GM21737 (cell line): Measurements from ENCODE around the gene NAV1.
"Not testable (repeated sequence)": the region's sequence is repeated elsewhere in the genome, so short reads cannot be mapped to it uniquely, and the experiment has no call there.

Experiments used
- ATAC-seq: cut with Tn5 transposase; IDR thresholded peaks from one replicate; pipeline ENCODE4 v1.9.1; 2021; ENCODE audit warnings: mild to moderate bottlenecking, moderate library complexity; ENCODE audit not compliant: unreplicated experiment

NAV1 gene

DNA sequence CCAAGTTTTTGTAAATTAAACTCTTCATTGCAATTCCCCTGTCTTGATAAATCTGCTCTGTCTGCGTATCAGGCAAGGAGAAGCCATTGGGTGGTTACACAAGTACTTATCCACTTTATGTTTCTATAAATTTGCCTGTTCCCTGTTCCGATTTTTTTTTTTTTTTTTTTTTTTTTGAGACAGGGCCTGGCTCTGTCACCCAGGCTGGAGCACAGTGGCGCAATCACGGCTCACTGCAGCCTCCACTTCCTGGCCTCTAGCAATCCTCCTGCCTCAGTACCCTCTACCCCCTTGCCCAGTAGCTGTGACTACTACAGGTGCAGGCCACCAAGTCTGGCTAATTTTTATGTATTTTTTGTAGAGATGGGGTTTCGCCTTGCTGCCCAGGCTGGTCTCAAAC lies 20.9 kb upstream of the NAV1 start:
- ATAC-seq, result no peak

DNA sequence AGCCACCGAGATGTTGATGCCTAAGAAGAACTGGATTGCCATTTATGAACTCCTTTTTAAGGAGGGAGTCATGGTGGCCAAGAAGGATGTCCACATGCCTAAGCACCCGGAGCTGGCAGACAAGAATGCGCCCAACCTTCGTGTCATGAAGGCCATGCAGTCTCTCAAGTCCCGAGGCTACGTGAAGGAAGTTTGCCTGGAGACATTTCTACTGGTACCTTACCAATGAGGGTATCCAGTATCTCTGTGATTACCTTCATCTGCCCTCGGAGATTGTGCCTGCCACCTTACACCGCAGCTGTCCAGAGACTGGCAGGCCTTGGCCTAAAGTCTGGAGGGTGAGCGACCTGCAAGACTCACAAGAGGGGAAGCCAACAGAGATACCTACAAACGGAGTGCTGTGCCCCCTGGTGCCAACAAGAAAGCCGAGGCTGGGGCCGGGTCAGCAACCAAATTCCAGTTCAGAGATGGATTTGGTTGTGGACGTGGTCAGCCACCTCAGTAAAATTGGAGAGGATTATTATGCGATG lies 18.8 kb upstream of the NAV1 start:
- not testable (repeated sequence) for ATAC-seq

DNA sequence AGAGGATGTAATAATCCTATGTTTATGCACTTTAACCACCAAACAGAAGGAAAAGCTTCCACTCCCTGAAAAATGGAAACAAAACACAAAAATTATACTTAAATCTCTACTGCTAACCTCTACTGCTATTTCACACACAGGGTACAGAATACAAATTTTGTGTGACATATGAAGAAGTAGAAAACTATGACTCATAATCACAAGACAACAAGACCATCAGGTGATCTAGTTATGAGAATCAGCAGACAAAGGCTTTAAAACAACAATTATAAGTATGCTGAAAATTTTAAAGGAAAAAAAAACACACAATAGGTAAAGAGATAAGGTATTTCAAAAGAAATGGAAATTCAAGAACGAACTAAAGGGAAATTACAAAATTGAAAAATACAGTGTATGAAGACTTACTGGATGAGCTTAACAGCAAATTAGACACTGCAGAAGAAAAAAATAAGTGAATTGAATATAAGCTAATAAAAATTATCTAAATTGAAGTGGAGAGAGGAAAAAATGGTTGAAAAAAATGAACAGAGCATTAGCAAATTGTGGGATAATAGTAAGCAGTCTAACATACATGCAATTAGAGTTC lies 13.6 kb upstream of the NAV1 start:
- no peak for ATAC-seq

DNA sequence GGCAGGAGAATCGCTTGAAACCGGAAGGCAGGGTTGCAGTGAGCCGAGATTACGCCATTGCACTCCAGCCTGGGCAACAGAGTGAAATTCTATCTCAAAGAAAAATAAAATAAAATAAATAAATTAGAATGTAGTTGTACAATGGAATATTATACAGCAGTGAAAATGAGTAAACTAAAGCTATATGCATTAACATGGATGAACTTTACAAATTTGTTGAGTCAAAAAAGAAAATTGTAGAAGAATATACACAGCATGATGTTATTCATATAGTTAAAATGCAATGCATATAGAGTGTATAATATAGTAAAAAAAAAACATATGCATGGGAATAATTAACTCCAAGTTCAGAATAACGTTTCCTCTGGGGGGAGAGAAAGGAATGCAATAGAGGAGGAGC lies 11.0 kb upstream of the NAV1 start:
- ATAC-seq, result no peak

- ATAC-seq, result no peak
These were observed 10.2 kb upstream of the NAV1 start for GRCh38 chr1:201528631-201529252.

DNA sequence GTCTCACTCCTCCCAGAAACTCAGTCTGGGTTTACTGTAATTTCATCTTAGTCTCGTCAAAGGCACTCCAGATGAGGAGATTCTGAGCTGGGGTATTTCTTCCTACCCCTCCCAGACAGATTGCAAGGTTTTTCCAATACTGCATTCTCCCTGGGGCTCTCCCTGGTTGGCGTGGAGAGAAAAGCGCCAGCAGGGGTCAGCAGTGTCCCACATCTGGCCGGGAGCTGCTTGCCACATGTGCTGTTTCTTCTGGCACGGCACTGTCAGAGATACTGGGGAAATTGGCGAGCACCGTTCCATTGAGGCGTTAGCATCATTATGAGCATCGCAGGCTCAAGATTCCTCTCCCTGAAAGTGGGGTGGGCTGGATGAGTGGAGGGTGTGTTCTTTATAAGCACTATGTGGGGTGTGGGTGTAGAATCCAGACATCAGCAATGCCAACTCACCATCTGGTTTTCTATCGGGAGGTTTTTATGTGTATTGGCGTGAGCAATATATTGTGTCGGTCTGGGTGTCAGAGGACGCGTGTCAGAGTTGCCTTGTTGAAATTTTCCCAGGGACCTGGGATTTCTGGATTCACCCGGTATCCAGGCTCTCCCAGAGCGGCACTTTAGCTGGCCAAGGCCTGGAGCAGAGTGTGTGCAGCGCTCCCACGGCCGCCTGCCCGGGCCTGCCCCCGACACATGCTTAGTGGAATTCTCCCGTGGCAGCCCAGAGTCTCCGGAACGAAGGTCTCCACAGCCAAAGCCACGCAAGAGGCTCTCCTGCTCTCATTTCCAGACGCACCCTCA lies 8.0 kb upstream of the NAV1 start:
- ATAC-seq, result no peak

DNA sequence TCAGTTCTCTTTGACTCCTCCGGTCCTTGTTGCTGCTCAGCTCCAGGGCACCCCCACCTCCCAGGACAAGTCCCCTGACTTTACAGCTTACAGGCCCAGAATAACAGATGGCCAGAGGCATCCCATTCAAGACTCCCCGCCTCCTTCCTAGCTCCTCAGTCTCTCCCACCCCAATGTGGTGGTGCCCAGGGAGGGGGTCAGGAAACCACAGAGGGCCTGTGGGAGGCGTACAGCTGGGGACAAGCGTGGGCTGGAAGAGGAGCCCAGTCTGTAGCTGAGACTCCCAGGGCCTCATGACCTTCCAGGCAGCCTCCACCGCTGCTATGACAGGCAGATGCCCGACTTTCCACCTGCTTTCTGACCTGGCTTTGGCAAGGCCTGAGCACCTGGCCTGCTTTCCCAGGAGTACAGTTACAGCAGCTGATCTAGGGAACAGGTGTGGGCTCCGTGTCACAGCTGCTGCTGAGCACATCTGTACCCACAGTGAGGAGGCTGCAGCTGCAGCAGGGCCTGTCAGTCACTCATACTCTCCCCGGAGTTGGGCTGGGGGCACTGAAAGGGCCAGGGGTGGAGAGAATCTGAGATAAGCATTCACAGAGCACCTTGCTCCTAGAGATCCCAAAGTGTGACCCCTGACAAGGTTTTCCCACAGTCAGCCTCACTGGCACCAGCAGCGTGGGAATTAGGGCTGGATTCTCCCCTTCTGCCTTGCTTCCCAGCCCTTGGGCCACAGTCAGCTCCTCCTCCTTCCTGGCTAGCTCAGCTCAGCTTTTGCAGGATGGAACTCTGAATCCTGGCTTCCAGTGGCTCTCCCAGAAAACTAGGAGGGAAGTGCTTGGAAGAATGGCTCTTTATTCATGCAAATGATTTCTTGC lies 7.1 kb upstream of the NAV1 start:
- ATAC-seq, result no peak

DNA sequence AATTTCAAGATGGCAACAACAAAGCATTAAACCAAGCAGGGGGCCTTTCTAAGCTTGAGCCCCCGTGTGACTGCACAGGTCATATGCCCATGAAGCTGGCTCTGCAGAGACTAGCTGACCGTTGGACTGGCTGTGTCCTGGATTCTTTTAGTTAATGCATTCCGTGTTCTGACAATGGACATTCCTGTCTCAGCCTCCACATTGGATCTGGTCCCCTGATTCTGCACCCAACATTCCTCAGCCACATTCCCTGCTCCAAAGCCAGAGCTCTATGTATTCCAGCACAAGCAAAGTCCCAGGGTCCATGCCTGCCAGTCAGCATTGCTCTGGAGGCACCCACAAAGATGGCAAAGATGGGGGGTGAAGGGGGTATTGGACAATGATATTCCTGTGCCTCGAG lies 5.1 kb upstream of the NAV1 start:
- no peak for ATAC-seq

- no peak for ATAC-seq
These were observed 3.6 kb upstream of the NAV1 start for GRCh38 chr1:201535046-201535918.

- ATAC-seq, result no peak
These were observed 3.0 kb upstream of the NAV1 start for GRCh38 chr1:201535919-201536245.

GRCh38 chr1:201536558-201536957 lies 2.4 kb upstream of the NAV1 start:
- ATAC-seq, result no peak

DNA sequence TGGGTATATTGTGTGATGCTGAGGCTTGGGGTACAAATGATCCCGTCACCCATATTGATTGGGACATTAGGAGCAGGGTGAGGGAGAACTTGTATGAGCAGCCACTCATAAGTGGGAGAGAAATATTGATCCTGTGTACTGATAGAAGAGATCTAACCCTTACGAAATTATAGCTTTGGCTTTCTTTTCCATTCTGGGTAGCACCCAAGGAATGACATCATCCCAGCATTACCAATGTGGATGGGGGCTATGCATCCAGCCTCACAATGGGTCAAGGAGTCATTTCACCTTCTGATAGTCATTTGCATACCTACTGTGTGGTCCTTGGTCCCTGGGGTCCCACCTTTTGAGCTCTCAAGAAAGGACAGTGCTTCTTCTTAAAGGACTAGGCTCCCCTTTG lies 1.9 kb upstream of the NAV1 start:
- ATAC-seq, result no peak

GRCh38 chr1:201537467-201537866 lies 1.5 kb upstream of the NAV1 start:
- ATAC-seq, result no peak

DNA sequence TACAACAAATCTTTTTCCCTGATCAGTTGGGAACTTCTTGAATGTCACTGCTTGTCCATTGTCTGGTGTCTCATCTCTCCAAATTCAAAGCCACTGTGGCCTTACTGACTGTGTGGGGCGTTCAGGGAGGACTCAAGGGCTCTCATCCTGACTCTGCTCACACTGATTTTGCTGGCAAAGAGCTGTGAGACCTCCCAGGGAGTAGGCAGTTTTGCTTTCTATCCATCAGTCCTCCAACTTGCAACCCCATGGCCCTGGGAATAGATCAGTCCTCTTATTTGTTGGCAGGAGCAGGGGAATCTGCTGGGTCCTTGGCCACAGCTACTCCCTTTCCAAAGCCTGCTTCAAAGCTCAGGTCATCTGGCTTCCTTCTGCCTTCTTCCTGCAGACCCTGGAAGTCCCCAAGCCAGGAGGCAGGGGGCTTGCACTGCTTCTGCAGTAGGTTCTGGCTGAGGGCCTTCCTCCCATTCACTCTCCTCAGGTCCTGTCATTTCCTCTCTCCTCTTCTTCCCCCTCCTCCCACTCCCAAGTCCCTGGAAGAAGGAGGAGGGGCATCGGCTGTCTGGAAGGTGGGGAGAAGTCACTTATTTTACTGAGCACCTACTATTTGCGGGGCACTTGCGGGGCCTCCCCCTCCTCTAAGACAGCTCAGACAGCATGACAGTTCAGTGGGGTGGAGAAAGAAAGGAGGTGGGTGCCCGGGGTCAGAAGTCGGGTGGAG lies 876 bp upstream of the NAV1 start:
- no peak for ATAC-seq

GRCh38 chr1:201539561-201540431 lies 869 bp downstream of the NAV1 start:
- ATAC-seq, result no peak

DNA sequence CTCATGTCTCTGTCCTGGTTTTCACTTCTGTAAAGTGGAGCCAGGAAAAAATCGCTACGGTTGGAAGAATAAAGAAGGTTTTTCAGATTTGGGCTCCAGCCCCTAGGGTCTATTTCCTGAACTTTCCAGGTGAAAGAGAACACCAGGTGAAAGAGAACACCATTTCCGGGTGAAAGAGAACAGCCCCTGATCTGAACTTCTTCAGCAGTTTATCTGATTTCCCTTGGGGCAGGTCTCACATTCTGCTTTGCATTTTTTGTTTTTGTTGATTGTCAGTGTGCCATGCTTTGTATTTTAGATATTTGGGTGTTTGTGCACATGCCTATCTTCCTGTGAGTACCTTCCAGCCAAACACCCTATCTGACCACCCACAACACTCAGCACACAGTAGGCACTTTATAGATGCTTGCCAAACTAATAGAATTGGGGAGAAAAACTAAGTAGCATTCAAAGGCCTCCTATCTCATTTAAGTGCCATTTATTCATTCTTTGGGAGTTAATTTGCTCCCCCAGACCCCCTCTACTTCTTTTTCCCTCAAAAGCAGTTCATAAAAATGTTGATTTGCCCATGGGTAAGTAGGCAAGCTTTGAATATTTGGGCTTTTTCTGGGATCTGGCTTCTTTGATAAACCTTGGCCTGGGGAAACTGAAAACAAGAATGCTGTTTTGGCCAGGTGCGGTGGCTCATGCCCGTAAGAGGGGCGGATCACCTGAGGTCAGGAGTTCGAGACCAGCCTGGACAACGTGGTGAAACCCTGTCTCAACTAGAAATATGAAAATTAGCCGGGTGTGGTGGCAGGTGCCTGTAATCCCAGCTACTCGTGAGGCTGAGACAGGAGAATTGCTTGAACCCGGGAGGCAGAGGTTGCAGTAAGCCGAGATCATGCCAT lies 2.2 kb downstream of the NAV1 start:
- ATAC-seq, result no peak

GRCh38 chr1:201542309-201543035 lies 3.5 kb downstream of the NAV1 start:
- ATAC-seq, result no peak
